HepG2 (cell line): ENCODE results near the gene KBTBD2. TPM values are rescaled to one million over a fixed set of nuclear protein-coding genes. Genes with fewer than 3 reads are reported as not detected.

Experiments used
- ATAC-seq: fragments of 200-7000 bp; cut with Tn5 transposase; 3 replicates; pipeline ENCODE4 v1.9.1; 2020; ENCODE audit warnings: mild to moderate bottlenecking, moderate library complexity
- BruUV-seq: library from RNA; stranded (reverse); fragments of 400-500 nt; replicated peaks from 2 replicates; lab custom pipeline; 2021; lab: Mats Ljungman, UMichigan
- CTCF ChIA-PET: fragments of 300-600 bp; formaldehyde crosslinking; extraction: SDS; loops from one replicate; lab custom pipeline; 2021; ENCODE audit warnings: low total read pairs, inconsistent platforms, low intra/inter-chr PET ratio; lab: Yijun Ruan, JAX
- POLR2A ChIA-PET: fragments of 350-600 bp; sonication (Branson Sonifier 250); formaldehyde crosslinking; loops from one replicate; lab custom pipeline; 2020; ENCODE audit warnings: antibody characterized with exemption, inconsistent platforms; lab: Yijun Ruan, JAX
- DNase-seq: peaks from one replicate; pipeline ENCODE4 v3.0.0-alpha.2; 2015; ENCODE audit warnings: low spot score
- FAIRE-seq: peaks from 3 replicates; lab custom pipeline; 2011; peaks lifted over from hg19 to GRCh38; lab: Jason Lieb, UNC
- H2AFZ ChIP-seq: one replicate; pipeline ENCODE4 v1.6.1; 2011; ENCODE audit warnings: low read length, inconsistent platforms
- H3K27ac ChIP-seq: fragments of 300-600 bp; 3 replicates; pipeline ENCODE4 v1.8.0; 2011; ENCODE audit warnings: mixed run types, mild to moderate bottlenecking, mixed read lengths, low read length, inconsistent platforms; ENCODE audit not compliant: insufficient read depth; ENCODE audit errors: extremely low read length
- H3K27me3 ChIP-seq, 2 experiments: fragments of 200-600 bp in 1 of 2; 2 replicates in 1 of 2; 3 replicates in 1 of 2; pipeline versions ENCODE4 v1.6.0 to v1.8.0; 2011; ENCODE audit warnings: low read length in 2 of 2, mild to moderate bottlenecking in 2 of 2, moderate library complexity in 2 of 2, inconsistent platforms in 1 of 2; ENCODE audit not compliant: insufficient read depth in 2 of 2, control insufficient read depth in 1 of 2
- H3K36me3 ChIP-seq, 2 experiments: fragments of 200-600 bp in 1 of 2; replicated peaks in 1 of 2; 2 replicates in 1 of 2; 3 replicates in 1 of 2; pipeline versions ENCODE4 v1.5.1 to v1.8.0; 2011; ENCODE audit warnings: low read length in 2 of 2, inconsistent platforms in 1 of 2; ENCODE audit not compliant: insufficient read depth in 2 of 2, control insufficient read depth in 1 of 2
- H3K4me1 ChIP-seq: 2 replicates; pipeline ENCODE4 v1.5.1; 2012; ENCODE audit warnings: low read length, inconsistent platforms; ENCODE audit not compliant: insufficient read depth
- H3K4me2 ChIP-seq: 2 replicates; pipeline ENCODE4 v1.6.0; 2011; ENCODE audit warnings: low read depth, low read length, inconsistent platforms
- H3K4me3 ChIP-seq, 3 experiments: fragments of 200-600 bp in 1 of 3; sonication (generic), shearing (Covaris generic) in 1 of 3; replicated peaks in 1 of 3; 2 replicates each; pipeline ENCODE4 v1.5.1; 2011 to 2016; ENCODE audit warnings: low read length in 3 of 3, inconsistent platforms in 2 of 3, low read depth in 2 of 3, mild to moderate bottlenecking in 2 of 3, control low read depth in 1 of 3, mixed read lengths in 1 of 3; ENCODE audit not compliant: insufficient read depth in 1 of 3
- H3K79me2 ChIP-seq: one replicate; pipeline ENCODE4 v1.6.1; 2011; ENCODE audit warnings: low read length, inconsistent platforms; ENCODE audit not compliant: insufficient read depth
- H3K9ac ChIP-seq: 2 replicates; pipeline ENCODE4 v1.6.0; 2011; ENCODE audit warnings: mild to moderate bottlenecking, low read depth, low read length, inconsistent platforms; ENCODE audit not compliant: insufficient read depth
- H3K9me3 ChIP-seq: 2 replicates; pipeline ENCODE4 v1.5.1; 2012; ENCODE audit warnings: mild to moderate bottlenecking, low read length
- H4K20me1 ChIP-seq: 2 replicates; pipeline ENCODE4 v1.6.0; 2011; ENCODE audit warnings: inconsistent platforms, mild to moderate bottlenecking, low read length, moderate library complexity; ENCODE audit not compliant: insufficient read depth
- FLYWCH1 ChIP-seq: sonication (generic); formaldehyde crosslinking; IDR thresholded peaks from 2 replicates; pipeline ENCODE4 v1.8.1; 2023; ENCODE audit warnings: mild to moderate bottlenecking, missing genetic modification reagents
- NFE2L2 ChIP-seq: fragments of 150-350 bp; IDR thresholded peaks from 2 replicates; pipeline ENCODE4 v1.6.1; 2014; ENCODE audit warnings: low read length
- NR2F1 ChIP-seq, 2 experiments: fragments of 450-650 bp in 1 of 2; formaldehyde crosslinking in 1 of 2; IDR thresholded peaks; 2 replicates each; pipeline versions ENCODE4 v1.5.0 to v1.6.1; 2016 to 2020; ENCODE audit warnings: mild to moderate bottlenecking in 1 of 2, missing compliant biosample characterization in 1 of 2, missing genetic modification reagents in 1 of 2, moderate library complexity in 1 of 2
- REPIN1 ChIP-seq: sonication (generic); formaldehyde crosslinking; IDR thresholded peaks from 2 replicates; pipeline ENCODE4 v1.8.0; 2022; ENCODE audit warnings: missing genetic modification reagents, low read depth, mild to moderate bottlenecking, borderline replicate concordance
- YY1 ChIP-seq: IDR thresholded peaks from 2 replicates; pipeline ENCODE4 v1.6.1; 2011; ENCODE audit warnings: low read length, low read depth, moderate library complexity, mild to moderate bottlenecking; ENCODE audit not compliant: insufficient read depth, insufficient replicate concordance
- ZNF550 ChIP-seq: sonication (generic); formaldehyde crosslinking; IDR thresholded peaks from 2 replicates; pipeline ENCODE4 v1.4.0; 2020; ENCODE audit warnings: mild to moderate bottlenecking, missing genetic modification reagents, borderline replicate concordance
- ZNF672 ChIP-seq: sonication (generic); formaldehyde crosslinking; IDR thresholded peaks from 2 replicates; pipeline ENCODE4 v1.8.1; 2022; ENCODE audit warnings: missing genetic modification reagents
- ZNF891 ChIP-seq: sonication (generic); formaldehyde crosslinking; IDR thresholded peaks from 2 replicates; pipeline ENCODE4 v1.5.0; 2020; ENCODE audit warnings: mild to moderate bottlenecking, missing genetic modification reagents
- WGBS: methylation state at CpG from one replicate; pipeline ENCODE4 v1.1.6; 2017; ENCODE audit warnings: low lambda C conversion rate; 5-methylcytosine and 5-hydroxymethylcytosine counted together
- in situ Hi-C: cut with HindIII; loops from 2 replicates; pipeline ENCODE4 v1.10.0; 2017; ENCODE audit warnings: low pct_unique_long_range_greater_than_20kb; ENCODE audit not compliant: extremely low pct_ligation_motif_present
- intact Hi-C: fragments of 100-400 bp; cut with micrococcal nuclease; formaldehyde crosslinking; loops from one replicate; pipeline ENCODE4 v1.10.0; 2022; ENCODE audit not compliant: unreplicated experiment
- polyA plus RNA-seq, 8 experiments: library from polyadenylated mRNA; depleted of rRNA in 3 of 8; stranded (reverse) in 7 of 8; unstranded in 1 of 8; fragments of >200 nt; fragmentation: Illumina TruSeq in 4 of 8; extraction: Trizol in 4 of 8; gene quantifications; 2 replicates each; pipeline versions ENCODE4 v1.2.1 to v1.2.3, GENCODE V29; 2011 to 2016; ENCODE audit warnings: low read depth in 4 of 8, missing spikeins in 1 of 8, mixed read lengths in 1 of 8; ENCODE audit not compliant: insufficient read depth in 1 of 8
- total RNA-seq, 5 experiments: library from RNA; depleted of rRNA; stranded (reverse); fragments of >200 nt; fragmentation: Illumina TruSeq; extraction: Trizol; gene quantifications; 2 replicates each; pipeline ENCODE4 v1.2.3, GENCODE V29; 2016; ENCODE audit warnings: low read depth in 1 of 5
- TF ChIP-seq, protein P1 (sequence below): sonication (generic); formaldehyde crosslinking; IDR thresholded peaks from 2 replicates; pipeline ENCODE4 v1.5.0; 2020; ENCODE audit warnings: missing genetic modification reagents
- TF ChIP-seq, protein P2 (sequence below): IDR thresholded peaks from 2 replicates; pipeline ENCODE4 v1.6.1; 2016; ENCODE audit warnings: control low read depth
- TF ChIP-seq, protein P3 (sequence below): sonication (generic); formaldehyde crosslinking; IDR thresholded peaks from 2 replicates; pipeline ENCODE4 v1.4.0; 2020; ENCODE audit warnings: missing genetic modification reagents

The KBTBD2 gene
- total and polyA plus RNA-seq, 2 of the 13 experiments (the other 11 are each of a cell fraction or from before 2014, with no cell fraction given), result 24.0 to 25.2 TPM

DNA sequence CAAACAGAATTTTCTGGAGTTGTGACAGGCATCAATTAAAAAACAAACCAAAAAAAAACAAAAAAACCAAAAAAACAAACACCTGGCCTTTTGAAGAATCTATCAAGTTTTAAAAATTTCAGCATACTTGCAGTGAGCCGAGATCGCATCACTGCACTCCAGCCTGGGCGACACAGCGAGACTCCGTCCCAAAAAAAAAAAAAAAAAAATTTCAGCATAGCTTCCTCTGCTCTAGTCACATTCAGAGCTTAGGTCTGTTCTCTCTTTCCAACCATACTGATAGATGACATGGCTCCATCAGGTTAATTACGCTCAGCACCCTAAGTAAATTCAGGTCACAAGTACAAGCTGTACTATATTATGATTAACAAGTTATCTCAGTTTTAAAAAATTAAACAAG is 3.1 kb downstream of the KBTBD2 start:
- Histone ChIP-seq H3K9ac (peak overlapping the region; percentile 33; the same call in 1 of the 2 replicates), H3K27ac (no peak overlapping the region), H3K36me3 (no peaks in the 10 kb centered on the region), H3K4me3 (no peak overlapping the region; a peak in 1 of 6 replicates), H4K20me1 (peaks cover 38% of the 10 kb centered on the region), H3K27me3 (no peaks in the 10 kb centered on the region), H3K4me2 (peak overlapping the region; percentile 41), H2AFZ (no peak overlapping the region), H3K79me2 (peaks cover 80% of the 10 kb centered on the region), H3K4me1 (peaks cover 66% of the 10 kb centered on the region), H3K9me3 (no peaks in the 10 kb centered on the region)
- in situ Hi-C loops (no loop called here), intact Hi-C loops (no loop called here)
- TF ChIP-seq FLYWCH1 (CRISPR knock-in tag) (no peak), ZNF550 (CRISPR knock-in tag) (no peak), NFE2L2 (no peak), REPIN1 (no peak), NR2F1 (CRISPR knock-in tag; IDR thresholded peaks at IDR 0.05) (no peak), YY1 (no peak), ZNF672 (CRISPR knock-in tag) (no peak), ZNF891 (CRISPR knock-in tag) (no peak)
- TF ChIP-seq, protein P1, sequence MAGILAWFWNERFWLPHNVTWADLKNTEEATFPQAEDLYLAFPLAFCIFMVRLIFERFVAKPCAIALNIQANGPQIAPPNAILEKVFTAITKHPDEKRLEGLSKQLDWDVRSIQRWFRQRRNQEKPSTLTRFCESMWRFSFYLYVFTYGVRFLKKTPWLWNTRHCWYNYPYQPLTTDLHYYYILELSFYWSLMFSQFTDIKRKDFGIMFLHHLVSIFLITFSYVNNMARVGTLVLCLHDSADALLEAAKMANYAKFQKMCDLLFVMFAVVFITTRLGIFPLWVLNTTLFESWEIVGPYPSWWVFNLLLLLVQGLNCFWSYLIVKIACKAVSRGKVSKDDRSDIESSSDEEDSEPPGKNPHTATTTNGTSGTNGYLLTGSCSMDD (CRISPR knock-in tag), result no peak
- TF ChIP-seq, protein P2, sequence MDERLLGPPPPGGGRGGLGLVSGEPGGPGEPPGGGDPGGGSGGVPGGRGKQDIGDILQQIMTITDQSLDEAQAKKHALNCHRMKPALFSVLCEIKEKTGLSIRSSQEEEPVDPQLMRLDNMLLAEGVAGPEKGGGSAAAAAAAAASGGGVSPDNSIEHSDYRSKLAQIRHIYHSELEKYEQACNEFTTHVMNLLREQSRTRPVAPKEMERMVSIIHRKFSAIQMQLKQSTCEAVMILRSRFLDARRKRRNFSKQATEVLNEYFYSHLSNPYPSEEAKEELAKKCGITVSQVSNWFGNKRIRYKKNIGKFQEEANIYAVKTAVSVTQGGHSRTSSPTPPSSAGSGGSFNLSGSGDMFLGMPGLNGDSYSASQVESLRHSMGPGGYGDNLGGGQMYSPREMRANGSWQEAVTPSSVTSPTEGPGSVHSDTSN (CRISPR knock-in tag), result no peak
- TF ChIP-seq, protein P3, sequence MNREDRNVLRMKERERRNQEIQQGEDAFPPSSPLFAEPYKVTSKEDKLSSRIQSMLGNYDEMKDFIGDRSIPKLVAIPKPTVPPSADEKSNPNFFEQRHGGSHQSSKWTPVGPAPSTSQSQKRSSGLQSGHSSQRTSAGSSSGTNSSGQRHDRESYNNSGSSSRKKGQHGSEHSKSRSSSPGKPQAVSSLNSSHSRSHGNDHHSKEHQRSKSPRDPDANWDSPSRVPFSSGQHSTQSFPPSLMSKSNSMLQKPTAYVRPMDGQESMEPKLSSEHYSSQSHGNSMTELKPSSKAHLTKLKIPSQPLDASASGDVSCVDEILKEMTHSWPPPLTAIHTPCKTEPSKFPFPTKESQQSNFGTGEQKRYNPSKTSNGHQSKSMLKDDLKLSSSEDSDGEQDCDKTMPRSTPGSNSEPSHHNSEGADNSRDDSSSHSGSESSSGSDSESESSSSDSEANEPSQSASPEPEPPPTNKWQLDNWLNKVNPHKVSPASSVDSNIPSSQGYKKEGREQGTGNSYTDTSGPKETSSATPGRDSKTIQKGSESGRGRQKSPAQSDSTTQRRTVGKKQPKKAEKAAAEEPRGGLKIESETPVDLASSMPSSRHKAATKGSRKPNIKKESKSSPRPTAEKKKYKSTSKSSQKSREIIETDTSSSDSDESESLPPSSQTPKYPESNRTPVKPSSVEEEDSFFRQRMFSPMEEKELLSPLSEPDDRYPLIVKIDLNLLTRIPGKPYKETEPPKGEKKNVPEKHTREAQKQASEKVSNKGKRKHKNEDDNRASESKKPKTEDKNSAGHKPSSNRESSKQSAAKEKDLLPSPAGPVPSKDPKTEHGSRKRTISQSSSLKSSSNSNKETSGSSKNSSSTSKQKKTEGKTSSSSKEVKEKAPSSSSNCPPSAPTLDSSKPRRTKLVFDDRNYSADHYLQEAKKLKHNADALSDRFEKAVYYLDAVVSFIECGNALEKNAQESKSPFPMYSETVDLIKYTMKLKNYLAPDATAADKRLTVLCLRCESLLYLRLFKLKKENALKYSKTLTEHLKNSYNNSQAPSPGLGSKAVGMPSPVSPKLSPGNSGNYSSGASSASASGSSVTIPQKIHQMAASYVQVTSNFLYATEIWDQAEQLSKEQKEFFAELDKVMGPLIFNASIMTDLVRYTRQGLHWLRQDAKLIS (CRISPR knock-in tag), result no peak
- no peak for ATAC-seq
- ChIA-PET POLR2A (no interaction called here), CTCF (no interaction called here)
- 92% methylated on average over 6 of the region's 6 CpGs for WGBS
- BruUV-seq, result no TSS peak
- DNase-seq, result no peak
- no peak for FAIRE-seq
